ENCODE data around the gene DEPDC1B.

DEPDC1B gene

GRCh38 chr5:60672693-60673264 is 27.2 kb downstream of the DEPDC1B start:
- H3K9ac ChIP-seq (ENCODE audit: low read depth, low read length): no peak overlapping the region
- no peaks in the 10 kb centered on the region for H3K36me3 ChIP-seq (ENCODE audit: insufficient read depth, low read length)
- H3K27me3 ChIP-seq (ENCODE audit: control insufficient read depth, insufficient read depth, low read length): no peaks in the 10 kb centered on the region
- peaks cover 14% of the 10 kb centered on the region for H3K4me1 ChIP-seq (ENCODE audit: control insufficient read depth, insufficient read depth, low read length)
- H3K4me3 ChIP-seq (ENCODE audit: low read length): no peak overlapping the region
- no peaks in the 10 kb centered on the region for H3K9me3 ChIP-seq (replicated peaks; ENCODE audit: low read length)
- H3K4me2 ChIP-seq (ENCODE audit: low read length): no peak overlapping the region

GRCh38 chr5:60671899-60672692 is 27.9 kb downstream of the DEPDC1B start:
- no peak overlapping the region for H3K9ac ChIP-seq (ENCODE audit: low read depth, low read length)
- no peaks in the 10 kb centered on the region for H3K27me3 ChIP-seq (ENCODE audit: control insufficient read depth, insufficient read depth, low read length)
- no peak overlapping the region for H3K4me3 ChIP-seq (ENCODE audit: low read length)
- no peaks in the 10 kb centered on the region for H3K9me3 ChIP-seq (replicated peaks; ENCODE audit: low read length)
- H3K4me2 ChIP-seq (ENCODE audit: low read length): no peak overlapping the region
- peaks cover 14% of the 10 kb centered on the region for H3K4me1 ChIP-seq (ENCODE audit: control insufficient read depth, insufficient read depth, low read length)
- H3K36me3 ChIP-seq (ENCODE audit: insufficient read depth, low read length): no peaks in the 10 kb centered on the region

- no peak overlapping the region for H3K4me3 ChIP-seq (ENCODE audit: low read length)
- no peak overlapping the region for H3K4me2 ChIP-seq (ENCODE audit: low read length)
- no peak overlapping the region for H3K9ac ChIP-seq (ENCODE audit: low read depth, low read length)
- H3K27me3 ChIP-seq (ENCODE audit: control insufficient read depth, insufficient read depth, low read length): no peaks in the 10 kb centered on the region
- peaks cover 14% of the 10 kb centered on the region for H3K4me1 ChIP-seq (ENCODE audit: control insufficient read depth, insufficient read depth, low read length)
- no peaks in the 10 kb centered on the region for H3K36me3 ChIP-seq (ENCODE audit: insufficient read depth, low read length)
- H3K9me3 ChIP-seq (replicated peaks; ENCODE audit: low read length): no peaks in the 10 kb centered on the region
Measured at GRCh38 chr5:60670749-60671148, 29.2 kb downstream of the DEPDC1B start.

- no peaks in the 10 kb centered on the region for H3K4me1 ChIP-seq (ENCODE audit: control insufficient read depth, insufficient read depth, low read length)
- no peak overlapping the region for H3K4me2 ChIP-seq (ENCODE audit: low read length)
- H3K4me3 ChIP-seq (ENCODE audit: low read length): no peak overlapping the region
- no peaks in the 10 kb centered on the region for H3K9me3 ChIP-seq (replicated peaks; ENCODE audit: low read length)
- H3K9ac ChIP-seq (ENCODE audit: low read depth, low read length): no peak overlapping the region
- H3K27me3 ChIP-seq (ENCODE audit: control insufficient read depth, insufficient read depth, low read length): no peaks in the 10 kb centered on the region
- no peaks in the 10 kb centered on the region for H3K36me3 ChIP-seq (ENCODE audit: insufficient read depth, low read length)
Measured at GRCh38 chr5:60668686-60669304, 31.2 kb downstream of the DEPDC1B start.

GRCh38 chr5:60651872-60652620 is 47.9 kb downstream of the DEPDC1B start:
- H3K4me3 ChIP-seq (ENCODE audit: low read length): no peak overlapping the region
- peaks cover 16% of the 10 kb centered on the region for H3K4me1 ChIP-seq (ENCODE audit: control insufficient read depth, insufficient read depth, low read length)
- no peaks in the 10 kb centered on the region for H3K27me3 ChIP-seq (ENCODE audit: control insufficient read depth, insufficient read depth, low read length)
- no peaks in the 10 kb centered on the region for H3K9me3 ChIP-seq (replicated peaks; ENCODE audit: low read length)
- peak overlapping the region; percentile 72 for H3K4me2 ChIP-seq (ENCODE audit: low read length)
- H3K36me3 ChIP-seq (ENCODE audit: insufficient read depth, low read length): no peaks in the 10 kb centered on the region
- peak overlapping the region; percentile 44 for H3K9ac ChIP-seq (ENCODE audit: low read depth, low read length)

- H3K4me1 ChIP-seq (ENCODE audit: control insufficient read depth, insufficient read depth, low read length): peaks cover 16% of the 10 kb centered on the region
Measured at GRCh38 chr5:60649288-60649917, 50.6 kb downstream of the DEPDC1B start.

GRCh38 chr5:60648175-60648574 is 51.8 kb downstream of the DEPDC1B start:
- Histone ChIP-seq H3K4me3 (ENCODE audit: low read length) (no peak overlapping the region), H3K27me3 (ENCODE audit: control insufficient read depth, insufficient read depth, low read length) (no peaks in the 10 kb centered on the region), H3K4me2 (ENCODE audit: low read length) (no peak overlapping the region), H3K9ac (ENCODE audit: low read depth, low read length) (no peak overlapping the region), H3K9me3 (replicated peaks; ENCODE audit: low read length) (no peaks in the 10 kb centered on the region), H3K4me1 (ENCODE audit: control insufficient read depth, insufficient read depth, low read length) (peaks cover 16% of the 10 kb centered on the region), H3K36me3 (ENCODE audit: insufficient read depth, low read length) (no peaks in the 10 kb centered on the region)

More at GRCh38 chr5:60649288-60649917, 50.6 kb downstream of the DEPDC1B start:
- Histone ChIP-seq H3K4me2 (ENCODE audit: low read length) (no peak overlapping the region), H3K36me3 (ENCODE audit: insufficient read depth, low read length) (no peaks in the 10 kb centered on the region), H3K9me3 (replicated peaks; ENCODE audit: low read length) (no peaks in the 10 kb centered on the region), H3K4me3 (ENCODE audit: low read length) (no peak overlapping the region), H3K27me3 (ENCODE audit: control insufficient read depth, insufficient read depth, low read length) (no peaks in the 10 kb centered on the region), H3K9ac (ENCODE audit: low read depth, low read length) (no peak overlapping the region)

- no peaks in the 10 kb centered on the region for H3K27me3 ChIP-seq (ENCODE audit: control insufficient read depth, insufficient read depth, low read length)
- no peak overlapping the region for H3K4me3 ChIP-seq (ENCODE audit: low read length)
- no peak overlapping the region for H3K9ac ChIP-seq (ENCODE audit: low read depth, low read length)
- H3K4me2 ChIP-seq (ENCODE audit: low read length): no peak overlapping the region
- H3K9me3 ChIP-seq (replicated peaks; ENCODE audit: low read length): no peaks in the 10 kb centered on the region
- H3K4me1 ChIP-seq (ENCODE audit: control insufficient read depth, insufficient read depth, low read length): no peaks in the 10 kb centered on the region
- H3K36me3 ChIP-seq (ENCODE audit: insufficient read depth, low read length): no peaks in the 10 kb centered on the region
Measured at GRCh38 chr5:60640901-60641300, 59.1 kb downstream of the DEPDC1B start.

- Histone ChIP-seq H3K36me3 (ENCODE audit: insufficient read depth, low read length) (no peaks in the 10 kb centered on the region), H3K9ac (ENCODE audit: low read depth, low read length) (no peak overlapping the region), H3K4me2 (ENCODE audit: low read length) (no peak overlapping the region), H3K27me3 (ENCODE audit: control insufficient read depth, insufficient read depth, low read length) (no peaks in the 10 kb centered on the region), H3K4me1 (ENCODE audit: control insufficient read depth, insufficient read depth, low read length) (no peaks in the 10 kb centered on the region), H3K9me3 (replicated peaks; ENCODE audit: low read length) (no peaks in the 10 kb centered on the region), H3K4me3 (ENCODE audit: low read length) (no peak overlapping the region)
Measured at GRCh38 chr5:60639544-60639943, 60.4 kb downstream of the DEPDC1B start.

GRCh38 chr5:60638300-60638699 is 61.7 kb downstream of the DEPDC1B start:
- H3K4me2 ChIP-seq (ENCODE audit: low read length): no peak overlapping the region
- no peaks in the 10 kb centered on the region for H3K36me3 ChIP-seq (ENCODE audit: insufficient read depth, low read length)
- H3K4me3 ChIP-seq (ENCODE audit: low read length): no peak overlapping the region
- no peaks in the 10 kb centered on the region for H3K27me3 ChIP-seq (ENCODE audit: control insufficient read depth, insufficient read depth, low read length)
- no peaks in the 10 kb centered on the region for H3K4me1 ChIP-seq (ENCODE audit: control insufficient read depth, insufficient read depth, low read length)
- H3K9me3 ChIP-seq (replicated peaks; ENCODE audit: low read length): no peaks in the 10 kb centered on the region
- no peak overlapping the region for H3K9ac ChIP-seq (ENCODE audit: low read depth, low read length)

- Histone ChIP-seq H3K9me3 (replicated peaks; ENCODE audit: low read length) (no peaks in the 10 kb centered on the region), H3K4me2 (ENCODE audit: low read length) (no peak overlapping the region), H3K27me3 (ENCODE audit: control insufficient read depth, insufficient read depth, low read length) (no peaks in the 10 kb centered on the region), H3K4me1 (ENCODE audit: control insufficient read depth, insufficient read depth, low read length) (no peaks in the 10 kb centered on the region), H3K9ac (ENCODE audit: low read depth, low read length) (no peak overlapping the region), H3K4me3 (ENCODE audit: low read length) (no peak overlapping the region), H3K36me3 (ENCODE audit: insufficient read depth, low read length) (peaks cover 2% of the 10 kb centered on the region)
Measured at GRCh38 chr5:60636644-60637043, 63.3 kb downstream of the DEPDC1B start.

Measured in skeletal muscle satellite cell (primary cell).